Stimulated activated CD8-positive, alpha-beta memory T cell treated with anti-CD3 and anti-CD28 coated beads, Interleukin-4, amount 100 ng/mL, for 1 hour (primary cell): ENCODE results near the gene INTS4.
"Not testable (repeated sequence)": the region's sequence is repeated elsewhere in the genome, so short reads cannot be mapped to it uniquely, and the experiment has no call there.

Experiments
- DNase-seq, 2 donors: peaks; one replicate each; pipeline ENCODE4 v3.0.0-alpha.2; 2020; ENCODE audit warnings: low read depth in 2 of 2, low spot score in 1 of 2

INTS4 gene

GRCh38 chr11:77882396-77882795 lies 112.1 kb downstream of the INTS4 start:
- DNase-seq: no peak

GRCh38 chr11:77879218-77879617 lies 115.2 kb downstream of the INTS4 start:
- no peak for DNase-seq

- not testable (repeated sequence) for DNase-seq
These were observed 116.2 kb downstream of the INTS4 start for GRCh38 chr11:77878247-77878646.

GRCh38 chr11:77876045-77876444 lies 118.4 kb downstream of the INTS4 start:
- no peak for DNase-seq

GRCh38 chr11:77874206-77874605 lies 120.3 kb downstream of the INTS4 start:
- DNase-seq: no peak

- DNase-seq: no peak
These were observed 121.1 kb downstream of the INTS4 start for GRCh38 chr11:77873345-77873744.

- DNase-seq: no peak
These were observed 122.6 kb downstream of the INTS4 start for GRCh38 chr11:77871855-77872254.

GRCh38 chr11:77868744-77869143 lies 125.7 kb downstream of the INTS4 start:
- DNase-seq: no peak

GRCh38 chr11:77866336-77866735 lies 128.1 kb downstream of the INTS4 start:
- DNase-seq: no peak

GRCh38 chr11:77865805-77866204 lies 128.7 kb downstream of the INTS4 start:
- DNase-seq: no peak

- DNase-seq: not testable (repeated sequence)
These were observed 133.0 kb downstream of the INTS4 start for GRCh38 chr11:77861444-77861843.

GRCh38 chr11:77857906-77858457 lies 136.5 kb downstream of the INTS4 start:
- not testable (repeated sequence) for DNase-seq

GRCh38 chr11:77854838-77855237 lies 139.6 kb downstream of the INTS4 start:
- DNase-seq: no peak

- DNase-seq: no peak
These were observed 143.0 kb downstream of the INTS4 start for GRCh38 chr11:77851503-77851902.

- DNase-seq: not testable (repeated sequence)
These were observed 150.8 kb downstream of the INTS4 start for GRCh38 chr11:77843700-77844099.

- no peak for DNase-seq
These were observed 151.9 kb downstream of the INTS4 start for GRCh38 chr11:77842441-77843121.

GRCh38 chr11:77833302-77833701 lies 161.2 kb downstream of the INTS4 start:
- no peak for DNase-seq

GRCh38 chr11:77828926-77829325 lies 165.5 kb downstream of the INTS4 start:
- DNase-seq: no peak
